Thyroid gland (tissue), 4 donors: ENCODE data around the gene FGD3. TPM values are rescaled to one million over a fixed set of nuclear protein-coding genes. Genes with fewer than 3 reads are reported as not detected.

Experiments used
- DNase-seq, 2 donors: peaks; one replicate each; pipeline ENCODE4 v3.0.0-alpha.2; 2019
- H3K27ac ChIP-seq, 3 donors: fragments of 200-600 bp; sonication (generic); 1 replicate in 2 of 3; 2 replicates in 1 of 3; pipeline ENCODE4 v1.5.1; 2016 to 2019; ENCODE audit warnings: mild to moderate bottlenecking in 1 of 3, moderate library complexity in 1 of 3
- H3K27me3 ChIP-seq: fragments of 200-600 bp; sonication (generic); one replicate; pipeline ENCODE4 v1.5.1; 2019
- H3K36me3 ChIP-seq, 2 donors: fragments of 200-600 bp; sonication (generic); one replicate each; pipeline ENCODE4 v1.5.1; 2016 to 2019
- H3K4me1 ChIP-seq, 2 donors: fragments of 200-600 bp; sonication (generic); one replicate each; pipeline ENCODE4 v1.5.1; 2017 to 2019
- H3K4me3 ChIP-seq, 3 donors: fragments of 200-600 bp; sonication (generic); replicated peaks in 1 of 3; 1 replicate in 2 of 3; 2 replicates in 1 of 3; pipeline ENCODE4 v1.5.1; 2016; ENCODE audit warnings: mild to moderate bottlenecking in 1 of 3
- H3K9me3 ChIP-seq: fragments of 200-600 bp; sonication (generic); one replicate; pipeline ENCODE4 v1.5.1; 2017
- POLR2A ChIP-seq, 2 donors: fragments of 450-650 bp; IDR thresholded peaks; one replicate each; pipeline ENCODE4 v1.6.1; 2017; ENCODE audit warnings: antibody characterized with exemption in 2 of 2, mild to moderate bottlenecking in 2 of 2, moderate library complexity in 1 of 2
- WGBS, 2 donors: methylation state at CpG; one replicate each; pipeline ENCODE4 v1.1.5; 2017; 5-methylcytosine and 5-hydroxymethylcytosine counted together
- intact Hi-C: fragments of 100-400 bp; cut with DNase I; formaldehyde crosslinking; loops from one replicate; pipeline ENCODE4 v1.15.1; 2023
- total RNA-seq, 4 donors: library from RNA; depleted of rRNA; stranded (reverse); fragments of >200 nt; gene quantifications; one replicate each; pipeline ENCODE4 v1.2.3, GENCODE V29; 2016
- TF ChIP-seq, protein P1 (sequence below), 6 experiments: fragments of 200-600 bp in 3 of 6; fragments of 450-650 bp in 3 of 6; sonication (generic) in 3 of 6; IDR thresholded peaks; one replicate each; pipeline ENCODE4 v1.5.1; 2016 to 2019; ENCODE audit warnings: antibody characterized with exemption in 6 of 6, mild to moderate bottlenecking in 2 of 6, inconsistent platforms in 1 of 6, moderate library complexity in 1 of 6

FGD3 gene
- total RNA-seq, 4 donors from 2014 or later: 5.2 to 6.6 (median 5.6) TPM

DNA sequence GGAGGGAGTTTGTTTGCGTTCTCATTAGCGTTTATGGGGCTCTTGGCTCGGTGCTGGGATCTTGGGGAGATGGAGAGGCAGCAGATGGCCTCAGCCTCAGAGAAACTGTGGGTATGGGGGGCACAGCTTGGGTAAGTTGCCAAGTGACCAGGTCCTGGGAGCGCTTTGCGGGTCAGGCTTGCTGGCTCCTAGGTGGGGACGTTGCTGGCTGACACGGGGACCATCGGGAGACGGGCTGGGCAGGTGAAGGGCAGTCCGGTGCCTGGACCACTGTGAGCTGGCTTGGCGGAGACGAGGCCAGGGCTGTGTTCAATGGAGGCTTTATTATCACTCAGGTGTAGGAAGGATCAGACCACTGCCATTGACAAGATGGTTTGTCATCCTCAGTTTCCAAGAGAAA lies 30.0 kb downstream of the FGD3 start:
- H3K36me3 ChIP-seq: no peaks in the 10 kb centered on the region
- TF ChIP-seq, protein P1, sequence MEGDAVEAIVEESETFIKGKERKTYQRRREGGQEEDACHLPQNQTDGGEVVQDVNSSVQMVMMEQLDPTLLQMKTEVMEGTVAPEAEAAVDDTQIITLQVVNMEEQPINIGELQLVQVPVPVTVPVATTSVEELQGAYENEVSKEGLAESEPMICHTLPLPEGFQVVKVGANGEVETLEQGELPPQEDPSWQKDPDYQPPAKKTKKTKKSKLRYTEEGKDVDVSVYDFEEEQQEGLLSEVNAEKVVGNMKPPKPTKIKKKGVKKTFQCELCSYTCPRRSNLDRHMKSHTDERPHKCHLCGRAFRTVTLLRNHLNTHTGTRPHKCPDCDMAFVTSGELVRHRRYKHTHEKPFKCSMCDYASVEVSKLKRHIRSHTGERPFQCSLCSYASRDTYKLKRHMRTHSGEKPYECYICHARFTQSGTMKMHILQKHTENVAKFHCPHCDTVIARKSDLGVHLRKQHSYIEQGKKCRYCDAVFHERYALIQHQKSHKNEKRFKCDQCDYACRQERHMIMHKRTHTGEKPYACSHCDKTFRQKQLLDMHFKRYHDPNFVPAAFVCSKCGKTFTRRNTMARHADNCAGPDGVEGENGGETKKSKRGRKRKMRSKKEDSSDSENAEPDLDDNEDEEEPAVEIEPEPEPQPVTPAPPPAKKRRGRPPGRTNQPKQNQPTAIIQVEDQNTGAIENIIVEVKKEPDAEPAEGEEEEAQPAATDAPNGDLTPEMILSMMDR (IDR thresholded peaks at IDR 0.05): no peak
- 87 to 95% methylated on average over 12 of the region's 12 CpGs for WGBS, 2 donors
- no peak overlapping the region for H3K4me3 ChIP-seq
- no peak overlapping the region for H3K27ac ChIP-seq
- no peaks in the 10 kb centered on the region for H3K9me3 ChIP-seq
- intact Hi-C loops: no loop called here
- H3K4me1 ChIP-seq: peaks cover 18 to 38% of the 10 kb centered on the region in 2 donors
- H3K27me3 ChIP-seq: no peaks in the 10 kb centered on the region
- DNase-seq: no peak

DNA sequence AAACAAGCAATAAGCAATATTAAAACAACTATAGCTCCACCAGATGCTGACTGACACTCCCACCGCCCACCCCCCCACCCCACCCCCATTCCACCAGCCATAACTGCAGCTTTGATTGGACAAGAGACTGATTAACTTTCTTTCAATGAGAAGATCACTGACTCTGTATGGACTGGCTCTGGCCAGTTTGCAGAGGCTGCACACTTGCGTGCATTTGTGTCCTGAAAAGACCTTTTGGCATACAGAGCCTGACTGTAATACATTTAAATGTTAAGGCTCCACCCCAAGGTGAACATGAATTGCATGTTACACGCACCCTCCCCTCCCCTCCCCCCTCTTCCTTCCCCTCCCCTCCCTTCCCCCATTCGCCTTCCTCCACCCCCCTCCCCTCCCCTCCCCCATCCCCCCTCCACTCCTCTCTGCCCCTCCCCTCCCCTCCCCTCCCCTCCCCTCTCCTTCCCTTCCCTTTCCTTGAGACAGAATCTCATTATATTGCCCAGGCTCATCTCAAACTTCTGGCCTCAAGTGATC lies 31.1 kb downstream of the FGD3 start:
- intact Hi-C loops: no loop called here
- TF ChIP-seq, protein P1 (IDR thresholded peaks at IDR 0.05): no peak
- no peak for TF ChIP-seq POLR2A (IDR thresholded peaks at IDR 0.05)
- WGBS, 2 donors: 46 to 52% methylated on average over 4 of the region's 4 CpGs
- Histone ChIP-seq H3K9me3 (no peaks in the 10 kb centered on the region), H3K4me1 (peaks cover 18 to 34% of the 10 kb centered on the region in 2 donors), H3K27me3 (no peaks in the 10 kb centered on the region), H3K27ac (no peak overlapping the region), H3K36me3 (no peaks in the 10 kb centered on the region), H3K4me3 (no peak overlapping the region)
- no peak for DNase-seq

DNA sequence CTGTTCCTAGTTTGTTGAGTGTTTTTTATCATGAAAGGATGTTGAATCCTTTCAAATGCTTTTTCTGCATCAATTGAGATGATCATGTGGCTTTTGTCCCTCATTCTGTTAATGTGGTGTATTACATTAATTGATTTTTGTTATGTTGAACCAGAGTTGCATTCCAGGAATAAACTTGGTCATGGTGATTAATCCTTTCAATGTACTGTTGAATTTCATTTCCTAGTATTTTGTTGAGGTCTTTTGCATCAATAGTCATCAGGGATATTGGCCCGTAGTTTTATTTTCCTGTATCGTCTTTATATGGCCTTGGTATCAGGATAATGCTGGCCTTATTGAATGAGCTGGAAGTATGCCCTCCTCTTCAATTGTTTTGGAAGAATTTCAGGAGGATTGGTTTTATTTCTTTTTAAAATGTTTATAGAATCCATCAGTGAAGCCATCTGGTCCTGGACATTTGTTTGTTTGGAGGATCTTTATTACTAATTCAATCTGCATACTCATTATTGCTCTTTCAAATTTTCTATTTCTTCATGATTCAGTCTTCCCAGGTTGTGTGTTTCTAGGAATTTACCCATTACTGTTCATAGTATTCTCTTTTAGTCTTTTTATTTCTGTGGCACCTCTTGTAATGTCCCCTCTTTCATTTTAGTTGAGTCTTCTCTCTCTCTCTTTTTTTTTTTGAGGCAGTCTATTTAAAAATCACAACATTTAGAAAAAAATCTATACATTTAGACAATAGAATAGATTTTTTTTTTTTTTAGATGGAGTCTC lies 32.1 kb downstream of the FGD3 start:
- intact Hi-C loops: no loop called here
- WGBS, 2 donors: 80 to 83% methylated on average over 2 of the region's 2 CpGs
- Histone ChIP-seq H3K4me3 (no peak overlapping the region), H3K4me1 (peaks cover 10 to 26% of the 10 kb centered on the region in 2 donors), H3K27me3 (no peaks in the 10 kb centered on the region), H3K9me3 (no peaks in the 10 kb centered on the region), H3K36me3 (no peaks in the 10 kb centered on the region), H3K27ac (peak overlapping the region in 1 of 3 donors; percentile 10)
- DNase-seq: no peak
- TF ChIP-seq, protein P1 (IDR thresholded peaks at IDR 0.05): no peak
- no peak for TF ChIP-seq POLR2A (IDR thresholded peaks at IDR 0.05)

DNA sequence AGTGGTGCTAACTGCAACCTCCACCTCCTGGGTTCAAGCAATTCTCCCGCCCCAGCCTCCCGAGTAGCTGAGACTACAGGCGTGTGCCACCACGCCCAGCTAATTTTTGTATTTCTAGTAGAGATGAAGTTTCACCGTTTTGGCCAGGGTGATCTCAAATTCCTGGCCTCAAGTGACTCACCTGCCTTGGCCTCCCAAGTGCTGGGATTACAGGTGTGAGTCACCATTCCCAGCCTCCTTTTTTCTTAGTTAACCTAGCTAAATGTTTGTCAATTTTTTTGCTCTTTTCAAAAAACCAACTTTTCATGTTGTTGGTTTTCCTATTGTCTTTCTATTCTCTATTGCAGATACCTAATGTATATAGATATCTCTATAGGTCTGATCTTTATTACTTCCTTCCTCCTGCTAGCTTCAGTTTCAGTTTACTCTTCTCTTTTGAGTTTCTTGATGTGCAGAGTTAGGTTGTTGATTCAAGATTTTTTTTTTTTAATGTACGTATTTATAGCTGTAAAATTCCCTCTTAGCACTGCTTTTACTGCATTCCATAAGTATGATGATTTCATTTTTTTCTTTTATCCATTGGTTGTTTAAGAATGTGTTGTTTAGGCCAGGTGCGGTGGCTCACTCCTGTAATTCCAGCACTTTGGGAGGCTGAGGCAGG lies 32.9 kb downstream of the FGD3 start:
- WGBS, 2 donors: 84 to 88% methylated on average over 7 of the region's 7 CpGs
- H3K36me3 ChIP-seq: no peaks in the 10 kb centered on the region
- no peak overlapping the region for H3K4me3 ChIP-seq
- no peak for DNase-seq
- intact Hi-C loops: no loop called here
- H3K27ac ChIP-seq: no peak overlapping the region
- TF ChIP-seq POLR2A (IDR thresholded peaks at IDR 0.05): no peak
- TF ChIP-seq, protein P1 (IDR thresholded peaks at IDR 0.05): no peak
- no peaks in the 10 kb centered on the region for H3K27me3 ChIP-seq
- H3K4me1 ChIP-seq: peaks cover 4 to 18% of the 10 kb centered on the region in 2 donors
- no peaks in the 10 kb centered on the region for H3K9me3 ChIP-seq

DNA sequence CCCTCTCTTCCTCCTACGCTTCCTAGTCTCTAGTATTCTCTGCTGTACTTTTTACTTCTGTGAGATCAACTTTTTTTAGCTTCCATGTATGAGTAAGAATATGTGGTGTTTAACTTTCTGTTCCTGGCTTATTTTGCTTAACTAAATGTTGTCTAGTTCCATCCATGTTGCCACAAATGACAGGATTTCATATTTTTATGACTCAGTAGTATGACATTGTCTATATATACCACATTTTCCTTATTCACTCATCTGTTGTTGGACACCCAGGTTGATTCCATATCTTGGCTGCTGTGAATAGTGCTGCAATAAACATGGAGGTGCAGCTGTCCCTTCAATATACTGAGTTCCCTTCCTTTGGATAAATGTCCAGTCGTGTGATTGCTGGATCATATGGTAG lies 34.8 kb downstream of the FGD3 start:
- intact Hi-C loops: no loop called here
- TF ChIP-seq, protein P1 (IDR thresholded peaks at IDR 0.05): no peak
- TF ChIP-seq POLR2A (IDR thresholded peaks at IDR 0.05): no peak
- WGBS, 2 donors: 93 to 97% methylated on average over 2 of the region's 2 CpGs
- Histone ChIP-seq H3K27me3 (no peaks in the 10 kb centered on the region), H3K4me3 (no peak overlapping the region), H3K27ac (no peak overlapping the region), H3K4me1 (peaks cover 13 to 23% of the 10 kb centered on the region in 2 donors), H3K9me3 (no peaks in the 10 kb centered on the region), H3K36me3 (no peaks in the 10 kb centered on the region)
- no peak for DNase-seq
